HCT116 (cell line): ENCODE results near the gene DHRS4L2. TPM values are rescaled to one million over a fixed set of nuclear protein-coding genes. Genes with fewer than 3 reads are reported as not detected.

Source experiments
- total RNA-seq: library from RNA; stranded (reverse); gene quantifications from one replicate; pipeline ENCODE4 v1.2.1, GENCODE V29; 2021; ENCODE audit not compliant: unreplicated experiment

The DHRS4L2 gene
- total RNA-seq, 1 experiment from 2014 or later, result 18.6 TPM

Other genes starting within 250 kb of the DHRS4L2 start
- 21.8 TPM for gene DHRS4, start 35.2 kb upstream of the DHRS4L2 start, total RNA-seq
- gene CARMIL3, start 63.1 kb downstream of the DHRS4L2 start, total RNA-seq, result 0.71 TPM
- gene CPNE6, start 82.6 kb downstream of the DHRS4L2 start, total RNA-seq, result not detected
- 94.1 TPM for gene PCK2, start 105.4 kb downstream of the DHRS4L2 start, total RNA-seq
- gene DCAF11, start 125.8 kb downstream of the DHRS4L2 start, total RNA-seq, result 47.5 TPM
- gene NRL, start 126.0 kb downstream of the DHRS4L2 start, total RNA-seq, result 0.66 TPM
- 0.81 TPM for gene FITM1, start 141.7 kb downstream of the DHRS4L2 start, total RNA-seq
- gene PSME1, start 147.3 kb downstream of the DHRS4L2 start, total RNA-seq, result 174 TPM
- gene EMC9, start 152.7 kb downstream of the DHRS4L2 start, total RNA-seq, result 42.0 TPM
- gene PSME2, start 157.7 kb downstream of the DHRS4L2 start, total RNA-seq, result 160 TPM
- gene RNF31, start 158.6 kb downstream of the DHRS4L2 start, total RNA-seq, result 78.0 TPM
- 21.7 TPM for gene IRF9, start 172.3 kb downstream of the DHRS4L2 start, total RNA-seq
- gene REC8, start 183.2 kb downstream of the DHRS4L2 start, total RNA-seq, result 7.6 TPM
- 102 TPM for gene IPO4, start 199.9 kb downstream of the DHRS4L2 start, total RNA-seq
- 35.2 TPM for gene TM9SF1, start 206.5 kb downstream of the DHRS4L2 start, total RNA-seq
- gene TSSK4, start 216.8 kb downstream of the DHRS4L2 start, total RNA-seq, result 0.32 TPM
- gene CHMP4A, start 224.6 kb downstream of the DHRS4L2 start, total RNA-seq, result 34.6 TPM
- gene MDP1, start 227.1 kb downstream of the DHRS4L2 start, total RNA-seq, result 15.9 TPM
- gene NEDD8, start 243.4 kb downstream of the DHRS4L2 start, total RNA-seq, result 178 TPM
- gene GMPR2, start 244.0 kb downstream of the DHRS4L2 start, total RNA-seq, result 66.9 TPM